PC-9 (cell line): ENCODE results near the gene CHSY1.

Experiments used
- EZH2 ChIP-seq: fragments of 200-600 bp; sonication (generic); IDR thresholded peaks from 2 replicates; pipeline ENCODE4 v1.8.0; 2017; ENCODE audit warnings: antibody characterized with exemption, low read depth
- TF ChIP-seq, protein P1 (sequence below): fragments of 200-600 bp; sonication (generic); conservative IDR thresholded peaks from 2 replicates; pipeline ENCODE4 v1.6.1; 2017; ENCODE audit warnings: mixed run types, antibody characterized with exemption, mild to moderate bottlenecking, moderate library complexity

DNA sequence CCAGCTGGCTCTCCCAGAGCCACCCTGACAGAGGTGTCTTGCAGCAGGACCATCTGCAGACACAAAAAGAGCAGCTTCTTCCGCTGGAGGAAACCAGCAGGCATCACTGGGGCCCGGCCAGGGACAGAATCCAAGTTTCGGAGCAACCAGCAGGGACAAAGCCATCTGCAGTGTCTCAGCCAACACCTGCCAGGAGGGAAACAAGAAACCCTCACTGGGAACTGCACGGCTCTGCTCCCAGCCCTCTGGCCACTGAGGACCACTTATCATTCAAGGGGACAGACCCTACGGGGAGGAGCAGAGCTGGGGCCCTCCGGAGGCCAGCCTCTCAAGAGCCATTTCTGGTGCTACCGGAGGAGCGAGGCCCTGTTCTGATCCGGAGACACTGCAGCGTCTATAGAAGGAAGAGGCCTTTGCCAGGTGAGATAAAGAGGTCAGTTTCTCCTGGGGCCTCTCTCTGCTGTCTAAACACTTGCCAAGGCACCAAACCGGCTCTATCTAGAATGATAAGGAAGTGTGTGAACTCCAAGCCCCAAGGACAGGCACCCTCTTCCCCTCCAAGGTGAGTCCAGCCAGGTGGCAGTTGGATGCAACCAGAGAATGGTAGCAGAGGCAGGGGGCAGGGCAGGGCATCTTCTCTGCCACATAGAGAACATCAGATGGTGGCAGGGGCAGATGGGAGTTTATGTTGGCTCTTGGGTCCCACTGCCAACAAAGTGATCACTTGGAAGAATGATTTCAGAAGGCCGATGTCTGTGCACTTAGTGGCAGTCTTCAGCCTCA lies 89.0 kb downstream of the CHSY1 start:
- TF ChIP-seq, protein P1, sequence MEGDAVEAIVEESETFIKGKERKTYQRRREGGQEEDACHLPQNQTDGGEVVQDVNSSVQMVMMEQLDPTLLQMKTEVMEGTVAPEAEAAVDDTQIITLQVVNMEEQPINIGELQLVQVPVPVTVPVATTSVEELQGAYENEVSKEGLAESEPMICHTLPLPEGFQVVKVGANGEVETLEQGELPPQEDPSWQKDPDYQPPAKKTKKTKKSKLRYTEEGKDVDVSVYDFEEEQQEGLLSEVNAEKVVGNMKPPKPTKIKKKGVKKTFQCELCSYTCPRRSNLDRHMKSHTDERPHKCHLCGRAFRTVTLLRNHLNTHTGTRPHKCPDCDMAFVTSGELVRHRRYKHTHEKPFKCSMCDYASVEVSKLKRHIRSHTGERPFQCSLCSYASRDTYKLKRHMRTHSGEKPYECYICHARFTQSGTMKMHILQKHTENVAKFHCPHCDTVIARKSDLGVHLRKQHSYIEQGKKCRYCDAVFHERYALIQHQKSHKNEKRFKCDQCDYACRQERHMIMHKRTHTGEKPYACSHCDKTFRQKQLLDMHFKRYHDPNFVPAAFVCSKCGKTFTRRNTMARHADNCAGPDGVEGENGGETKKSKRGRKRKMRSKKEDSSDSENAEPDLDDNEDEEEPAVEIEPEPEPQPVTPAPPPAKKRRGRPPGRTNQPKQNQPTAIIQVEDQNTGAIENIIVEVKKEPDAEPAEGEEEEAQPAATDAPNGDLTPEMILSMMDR = no peak
- no peak for TF ChIP-seq EZH2
